DND-41 (cell line): Measurements from ENCODE around the gene NLRX1.
"Not testable (repeated sequence)": the region's sequence is repeated elsewhere in the genome, so short reads cannot be mapped to it uniquely, and the experiment has no call there.

Experiments used
- ATAC-seq: fragments of 200-7000 bp; cut with Tn5 transposase; 3 replicates; pipeline ENCODE4 v1.9.1; 2021; ENCODE audit warnings: low read depth; ENCODE audit not compliant: insufficient read depth
- DNase-seq: peaks from one replicate; pipeline ENCODE4 v3.0.0-alpha.2; 2020
- H2AFZ ChIP-seq: 2 replicates; pipeline ENCODE4 v1.6.0; 2012; ENCODE audit warnings: low read depth, low read length
- H3K27ac ChIP-seq: 2 replicates; pipeline ENCODE4 v1.5.1; 2012; ENCODE audit warnings: low read length, inconsistent platforms
- H3K27me3 ChIP-seq: fragments of 200-600 bp; sonication (generic); 2 replicates; pipeline ENCODE4 v1.6.0; 2012; ENCODE audit warnings: low read length, mild to moderate bottlenecking, inconsistent platforms; ENCODE audit not compliant: insufficient read depth, poor library complexity
- H3K36me3 ChIP-seq: 2 replicates; pipeline ENCODE4 v1.5.1; 2012; ENCODE audit warnings: low read length, inconsistent platforms; ENCODE audit not compliant: insufficient read depth
- H3K4me1 ChIP-seq: 2 replicates; pipeline ENCODE4 v1.5.1; 2012; ENCODE audit warnings: mild to moderate bottlenecking, low read length; ENCODE audit not compliant: insufficient read depth
- H3K4me2 ChIP-seq: 2 replicates; pipeline ENCODE4 v1.6.0; 2012; ENCODE audit warnings: mild to moderate bottlenecking, moderate library complexity, low read length, inconsistent platforms; ENCODE audit not compliant: insufficient read depth
- H3K4me3 ChIP-seq, 2 experiments: fragments of 200-600 bp in 1 of 2; shearing (Covaris generic) in 1 of 2; 2 replicates each; pipeline ENCODE4 v1.5.1; 2012 to 2016; ENCODE audit warnings: inconsistent platforms in 2 of 2, low read length in 2 of 2, mild to moderate bottlenecking in 2 of 2, low read depth in 1 of 2, moderate library complexity in 1 of 2
- H3K79me2 ChIP-seq: 2 replicates; pipeline ENCODE4 v1.6.0; 2012; ENCODE audit warnings: low read length, inconsistent platforms; ENCODE audit not compliant: insufficient read depth
- H3K9ac ChIP-seq: 2 replicates; pipeline ENCODE4 v1.6.0; 2012; ENCODE audit warnings: low read depth, mild to moderate bottlenecking, inconsistent platforms, low read length, moderate library complexity
- H3K9me3 ChIP-seq: 2 replicates; pipeline ENCODE4 v1.5.1; 2012; ENCODE audit warnings: low read length, moderate library complexity, mild to moderate bottlenecking, inconsistent platforms; ENCODE audit not compliant: insufficient read depth, severe bottlenecking
- H4K20me1 ChIP-seq: 2 replicates; pipeline ENCODE4 v1.6.0; 2012; ENCODE audit warnings: low read length; ENCODE audit not compliant: insufficient read depth
- EZH2 ChIP-seq: IDR thresholded peaks from 3 replicates; pipeline ENCODE4 v1.6.1; 2012; ENCODE audit warnings: borderline replicate concordance, low read depth, mild to moderate bottlenecking, moderate library complexity, low read length, inconsistent platforms; ENCODE audit not compliant: severe bottlenecking
- TF ChIP-seq, protein P1 (sequence below): IDR thresholded peaks from 2 replicates; pipeline ENCODE4 v1.5.1; 2012; ENCODE audit warnings: borderline replicate concordance, low read length, moderate library complexity, mild to moderate bottlenecking; ENCODE audit not compliant: poor library complexity, severe bottlenecking; ENCODE audit errors: extremely low read depth

The NLRX1 gene

DNA sequence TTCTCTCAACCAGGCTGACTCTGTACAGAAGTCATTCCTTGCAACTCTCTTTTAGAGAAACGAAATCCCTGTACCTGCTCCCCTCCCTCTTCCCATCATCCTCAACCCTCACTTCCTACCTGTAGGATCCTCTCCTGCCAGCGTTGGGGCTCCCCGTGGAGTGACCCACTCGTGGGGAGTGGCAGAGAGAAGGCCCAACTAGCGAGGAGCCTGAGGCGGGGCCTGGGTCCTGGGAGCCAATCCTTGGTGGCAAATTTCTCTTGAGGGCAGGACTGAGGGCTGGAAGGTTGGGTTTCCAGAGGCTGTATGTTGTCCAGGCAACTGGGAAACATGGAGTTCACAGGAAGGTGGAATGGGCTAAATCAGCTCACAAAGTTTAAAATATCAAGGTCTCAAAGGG lies 27.2 kb downstream of the NLRX1 start:
- Histone ChIP-seq H2AFZ (no peak overlapping the region), H3K27me3 (no peaks in the 10 kb centered on the region), H3K4me1 (peaks cover 7% of the 10 kb centered on the region; the same call in 1 of the 2 replicates), H4K20me1 (no peaks in the 10 kb centered on the region), H3K36me3 (no peaks in the 10 kb centered on the region), H3K4me2 (no peak overlapping the region), H3K79me2 (no peaks in the 10 kb centered on the region), H3K4me3 (no peak overlapping the region), H3K9me3 (no peaks in the 10 kb centered on the region), H3K9ac (no peak overlapping the region), H3K27ac (no peak overlapping the region)
- ATAC-seq (no peak), DNase-seq (no peak)
- TF ChIP-seq, protein P1, sequence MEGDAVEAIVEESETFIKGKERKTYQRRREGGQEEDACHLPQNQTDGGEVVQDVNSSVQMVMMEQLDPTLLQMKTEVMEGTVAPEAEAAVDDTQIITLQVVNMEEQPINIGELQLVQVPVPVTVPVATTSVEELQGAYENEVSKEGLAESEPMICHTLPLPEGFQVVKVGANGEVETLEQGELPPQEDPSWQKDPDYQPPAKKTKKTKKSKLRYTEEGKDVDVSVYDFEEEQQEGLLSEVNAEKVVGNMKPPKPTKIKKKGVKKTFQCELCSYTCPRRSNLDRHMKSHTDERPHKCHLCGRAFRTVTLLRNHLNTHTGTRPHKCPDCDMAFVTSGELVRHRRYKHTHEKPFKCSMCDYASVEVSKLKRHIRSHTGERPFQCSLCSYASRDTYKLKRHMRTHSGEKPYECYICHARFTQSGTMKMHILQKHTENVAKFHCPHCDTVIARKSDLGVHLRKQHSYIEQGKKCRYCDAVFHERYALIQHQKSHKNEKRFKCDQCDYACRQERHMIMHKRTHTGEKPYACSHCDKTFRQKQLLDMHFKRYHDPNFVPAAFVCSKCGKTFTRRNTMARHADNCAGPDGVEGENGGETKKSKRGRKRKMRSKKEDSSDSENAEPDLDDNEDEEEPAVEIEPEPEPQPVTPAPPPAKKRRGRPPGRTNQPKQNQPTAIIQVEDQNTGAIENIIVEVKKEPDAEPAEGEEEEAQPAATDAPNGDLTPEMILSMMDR, result no peak
- no peak for TF ChIP-seq EZH2

DNA sequence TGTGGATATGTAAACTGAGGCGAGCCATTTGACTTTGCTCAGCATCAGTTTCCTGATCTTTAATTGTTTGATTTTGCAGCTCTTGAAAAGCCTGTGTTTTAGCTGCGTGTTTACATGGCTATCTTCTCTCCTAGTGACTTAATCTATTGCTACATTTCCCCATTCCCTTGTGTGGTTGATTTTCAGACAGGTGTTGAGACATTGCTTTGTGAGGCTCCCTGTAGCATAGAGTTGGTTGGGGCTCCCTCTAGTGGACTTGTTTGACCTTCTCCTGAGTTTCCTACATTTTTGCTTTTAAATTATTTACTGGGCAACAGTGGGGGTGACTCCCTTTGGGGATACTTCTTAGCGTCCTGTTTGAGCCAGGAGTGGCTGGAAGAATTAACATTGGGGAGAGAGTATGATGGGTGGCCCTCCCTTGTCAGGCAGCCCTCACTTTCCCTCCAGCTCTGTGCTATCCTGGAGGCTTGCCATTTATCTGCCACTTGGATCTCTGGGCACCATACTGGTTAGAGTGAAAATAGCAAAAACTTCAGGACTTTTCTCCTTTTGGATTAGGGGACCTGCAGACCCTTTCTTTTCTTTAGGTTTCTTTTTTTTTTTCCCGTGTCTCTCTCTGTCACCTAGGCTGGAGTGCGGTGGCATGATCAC lies 28.4 kb downstream of the NLRX1 start:
- Histone ChIP-seq H3K27me3 (no peaks in the 10 kb centered on the region), H3K27ac (no peak overlapping the region), H3K9ac (no peak overlapping the region), H3K4me2 (no peak overlapping the region), H3K4me1 (peaks cover 7% of the 10 kb centered on the region; the same call in 1 of the 2 replicates), H3K79me2 (no peaks in the 10 kb centered on the region), H2AFZ (0 out of 2 replicates have a peak overlapping the region, but pooled peaks have one; percentile 24), H4K20me1 (no peaks in the 10 kb centered on the region), H3K36me3 (no peaks in the 10 kb centered on the region), H3K4me3 (no peak overlapping the region), H3K9me3 (no peaks in the 10 kb centered on the region)
- TF ChIP-seq, protein P1, result peak; percentile 91
- TF ChIP-seq EZH2, result no peak
- peak; percentile 77 for DNase-seq
- ATAC-seq, result peak; percentile 99

DNA sequence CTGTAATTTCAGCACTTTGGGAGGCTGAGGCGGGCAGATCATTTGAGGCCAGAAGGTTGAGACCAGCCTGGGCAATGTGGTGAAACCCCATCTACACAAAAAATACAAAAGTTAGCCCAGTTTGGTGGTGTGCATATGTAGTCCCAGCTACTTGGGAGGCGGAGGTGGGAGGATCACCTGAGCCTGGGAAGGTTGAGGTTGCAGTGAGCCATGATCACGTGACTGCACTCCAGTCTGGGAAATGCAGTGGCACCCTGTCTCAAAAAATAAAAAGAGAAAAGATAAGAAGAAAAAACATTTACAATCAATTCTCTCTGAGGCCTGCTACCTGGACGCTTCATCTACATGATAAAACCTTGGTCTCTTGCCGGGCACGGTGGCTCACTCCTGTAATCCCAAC lies 30.4 kb downstream of the NLRX1 start:
- no peak for DNase-seq
- Histone ChIP-seq H3K36me3 (no peaks in the 10 kb centered on the region), H3K79me2 (no peaks in the 10 kb centered on the region), H3K4me1 (peaks cover 7% of the 10 kb centered on the region; the same call in 1 of the 2 replicates), H2AFZ (no peak overlapping the region), H3K27ac (no peak overlapping the region), H4K20me1 (no peaks in the 10 kb centered on the region), H3K4me2 (no peak overlapping the region), H3K27me3 (no peaks in the 10 kb centered on the region), H3K9ac (no peak overlapping the region), H3K9me3 (no peaks in the 10 kb centered on the region), H3K4me3 (no peak overlapping the region)
- TF ChIP-seq, protein P1, result no peak
- no peak for TF ChIP-seq EZH2
- no peak for ATAC-seq

DNA sequence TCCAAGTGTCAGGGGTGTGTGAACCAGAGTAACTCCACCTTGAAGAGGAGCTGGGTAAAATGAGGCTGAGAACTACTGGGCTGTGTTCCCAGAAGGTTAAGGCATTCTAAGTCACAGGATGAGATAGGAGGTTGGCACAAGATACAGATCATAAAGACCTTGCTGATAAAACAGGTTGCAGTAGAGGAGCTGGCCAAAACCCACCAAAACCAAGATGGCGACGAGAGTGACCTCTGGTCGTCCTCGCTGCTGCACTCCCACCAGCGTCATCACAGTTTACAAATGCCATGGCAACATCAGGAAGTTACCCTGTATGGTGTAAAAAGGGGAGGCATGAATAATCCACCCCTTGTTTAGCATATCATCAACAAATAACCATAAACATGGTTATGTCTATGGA lies 32.7 kb downstream of the NLRX1 start:
- H3K36me3 ChIP-seq, H4K20me1 ChIP-seq, ATAC-seq: not testable (repeated sequence)

More for the DNA sequence above, 32.7 kb downstream of the NLRX1 start:
- H3K79me2 ChIP-seq, H3K4me2 ChIP-seq, H3K4me3 ChIP-seq, H3K27me3 ChIP-seq, H3K27ac ChIP-seq, H2AFZ ChIP-seq, H3K9ac ChIP-seq, H3K9me3 ChIP-seq, DNase-seq: not testable (repeated sequence)
- peaks cover 16% of the 10 kb centered on the region for H3K4me1 ChIP-seq
